ENCODE measurements around the gene CPNE6. TPM values are rescaled to one million over a fixed set of nuclear protein-coding genes. Genes with fewer than 3 reads are reported as not detected.

The CPNE6 gene
- total and polyA plus RNA-seq, 8 donors = 0.07 TPM; not detected in 7

DNA sequence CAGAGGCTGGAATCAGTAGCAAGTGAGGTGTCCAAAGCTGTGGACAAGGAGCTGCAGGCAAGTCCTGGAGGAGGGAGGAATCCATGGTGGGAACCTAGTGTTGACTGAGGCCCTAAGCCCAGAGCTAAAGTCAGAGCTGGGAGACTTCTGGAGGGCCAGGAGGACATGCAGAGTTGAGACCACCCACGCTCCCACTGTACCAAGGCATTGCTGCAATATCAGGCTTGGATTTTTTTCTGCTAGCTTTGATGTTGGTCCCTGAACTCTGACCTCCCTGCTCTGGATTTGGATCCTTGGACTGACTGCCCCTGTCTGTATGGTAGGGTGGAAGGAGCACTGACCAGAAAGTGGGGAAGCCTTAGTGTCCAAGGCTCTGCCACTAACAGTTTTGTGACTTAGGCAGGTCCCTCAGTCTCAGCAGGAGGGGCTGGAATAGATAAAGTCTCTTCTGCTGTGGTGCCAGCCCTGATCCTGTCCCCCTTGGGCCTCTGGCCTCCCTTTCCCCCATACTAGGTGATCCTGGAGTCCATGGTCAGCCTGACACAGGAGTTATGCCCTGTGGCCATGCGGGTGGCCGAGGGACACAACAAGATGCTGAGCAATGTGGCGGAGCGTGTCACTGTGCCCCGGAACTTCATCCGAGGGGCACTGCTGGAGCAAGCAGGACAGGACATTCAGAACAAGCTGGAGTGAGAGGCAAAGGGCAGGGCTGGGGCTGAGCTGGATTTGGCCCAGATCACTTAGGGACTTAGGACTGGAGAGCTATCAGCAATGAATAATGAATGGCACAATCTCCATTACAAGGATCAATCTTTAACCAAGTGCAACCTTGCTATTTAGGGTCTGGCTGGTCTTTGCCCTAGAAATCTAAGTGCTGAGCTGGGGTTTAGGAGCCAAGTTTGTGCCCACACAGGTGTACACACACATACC is 10.1 kb upstream of the CPNE6 start:
- peaks cover 8 to 13% (median 9%) of the 10 kb centered on the region in 3 donors for H3K4me1 ChIP-seq
- WGBS, 2 donors = 67 to 72% methylated on average over 7 of the region's 7 CpGs
- TF ChIP-seq, protein P1, sequence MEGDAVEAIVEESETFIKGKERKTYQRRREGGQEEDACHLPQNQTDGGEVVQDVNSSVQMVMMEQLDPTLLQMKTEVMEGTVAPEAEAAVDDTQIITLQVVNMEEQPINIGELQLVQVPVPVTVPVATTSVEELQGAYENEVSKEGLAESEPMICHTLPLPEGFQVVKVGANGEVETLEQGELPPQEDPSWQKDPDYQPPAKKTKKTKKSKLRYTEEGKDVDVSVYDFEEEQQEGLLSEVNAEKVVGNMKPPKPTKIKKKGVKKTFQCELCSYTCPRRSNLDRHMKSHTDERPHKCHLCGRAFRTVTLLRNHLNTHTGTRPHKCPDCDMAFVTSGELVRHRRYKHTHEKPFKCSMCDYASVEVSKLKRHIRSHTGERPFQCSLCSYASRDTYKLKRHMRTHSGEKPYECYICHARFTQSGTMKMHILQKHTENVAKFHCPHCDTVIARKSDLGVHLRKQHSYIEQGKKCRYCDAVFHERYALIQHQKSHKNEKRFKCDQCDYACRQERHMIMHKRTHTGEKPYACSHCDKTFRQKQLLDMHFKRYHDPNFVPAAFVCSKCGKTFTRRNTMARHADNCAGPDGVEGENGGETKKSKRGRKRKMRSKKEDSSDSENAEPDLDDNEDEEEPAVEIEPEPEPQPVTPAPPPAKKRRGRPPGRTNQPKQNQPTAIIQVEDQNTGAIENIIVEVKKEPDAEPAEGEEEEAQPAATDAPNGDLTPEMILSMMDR (IDR thresholded peaks at IDR 0.05) = no peak
- no peaks in the 10 kb centered on the region for H3K36me3 ChIP-seq
- peak overlapping the region in 2 of 4 donors; percentile 0 to 6 for H3K27ac ChIP-seq
- no peaks in the 10 kb centered on the region for H3K9me3 ChIP-seq
- no peaks in the 10 kb centered on the region for H3K27me3 ChIP-seq
- H3K4me3 ChIP-seq = no peak overlapping the region
- intact Hi-C loops (cut with DNase I) = no loop called here
- peak; percentile 5 to 58 (median 40) for ATAC-seq
- FAIRE-seq = no peak
- DNase-seq = peak in 3 of 6 donors; percentile 11 to 65 (median 54)

DNA sequence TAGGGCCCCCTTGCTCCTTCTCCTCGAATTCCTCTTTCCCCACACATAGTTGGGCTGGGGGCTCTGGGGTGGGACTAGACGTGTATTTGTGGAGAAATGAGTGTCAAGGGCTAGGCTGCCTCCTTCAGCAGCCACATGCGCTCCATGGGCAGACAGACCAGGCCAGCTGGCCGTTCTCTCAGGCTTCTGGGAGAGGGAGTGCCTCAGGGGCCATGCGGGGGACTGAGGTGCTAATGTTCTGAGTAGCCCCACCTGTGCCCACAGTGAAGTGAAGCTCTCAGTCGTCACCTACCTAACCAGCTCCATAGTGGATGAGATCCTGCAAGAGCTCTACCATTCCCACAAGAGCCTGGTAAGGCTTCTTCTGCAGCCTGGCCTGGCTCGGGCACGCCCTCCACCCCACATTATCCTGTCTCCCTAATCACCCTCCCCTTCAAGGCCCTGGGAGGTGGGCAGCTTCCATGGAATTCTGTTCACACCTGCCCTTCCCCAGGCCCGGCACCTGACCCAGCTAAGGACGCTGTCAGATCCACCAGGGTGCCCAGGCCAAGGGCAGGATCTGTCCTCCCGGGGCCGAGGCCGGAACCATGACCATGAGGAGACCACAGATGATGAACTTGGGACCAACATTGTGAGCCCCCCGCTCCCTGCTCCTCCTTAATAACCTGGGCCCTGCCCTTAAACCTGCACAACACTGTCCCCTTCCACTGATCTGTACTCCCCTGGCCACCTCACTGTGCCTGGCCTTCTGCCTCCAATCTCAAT is 9.0 kb upstream of the CPNE6 start:
- Histone ChIP-seq H3K27ac (peak overlapping the region in 2 of 4 donors; percentile 0 to 6), H3K4me3 (no peak overlapping the region), H3K36me3 (no peaks in the 10 kb centered on the region), H3K4me1 (peaks cover 8 to 13% (median 9%) of the 10 kb centered on the region in 3 donors), H3K27me3 (no peaks in the 10 kb centered on the region), H3K9me3 (no peaks in the 10 kb centered on the region)
- FAIRE-seq = no peak
- DNase-seq = peak in 5 of 6 donors; percentile 26 to 77 (median 62)
- ATAC-seq = peak; percentile 29 to 68 (median 48)
- intact Hi-C loops (cut with DNase I) = no loop called here
- TF ChIP-seq, protein P1 (IDR thresholded peaks at IDR 0.05) = no peak
- 68 to 71% methylated on average over 14 of the region's 14 CpGs for WGBS, 2 donors

- no peaks in the 10 kb centered on the region for H3K27me3 ChIP-seq
- TF ChIP-seq, protein P1 (IDR thresholded peaks at IDR 0.05) = no peak
- FAIRE-seq (no peak), ATAC-seq (no peak), DNase-seq (peak in 2 of 6 donors; percentile 9 to 52)
- intact Hi-C loops (cut with DNase I) = no loop called here
- no peak overlapping the region for H3K4me3 ChIP-seq
- no peaks in the 10 kb centered on the region for H3K9me3 ChIP-seq
- H3K27ac ChIP-seq = no peak overlapping the region
- peaks cover 8 to 13% (median 9%) of the 10 kb centered on the region in 3 donors for H3K4me1 ChIP-seq
- no peaks in the 10 kb centered on the region for H3K36me3 ChIP-seq
- WGBS, 2 donors = 56 to 70% methylated on average over 4 of the region's 4 CpGs
These were observed 8.0 kb upstream of the CPNE6 start for GRCh38 chr14:24063263-24063836.

DNA sequence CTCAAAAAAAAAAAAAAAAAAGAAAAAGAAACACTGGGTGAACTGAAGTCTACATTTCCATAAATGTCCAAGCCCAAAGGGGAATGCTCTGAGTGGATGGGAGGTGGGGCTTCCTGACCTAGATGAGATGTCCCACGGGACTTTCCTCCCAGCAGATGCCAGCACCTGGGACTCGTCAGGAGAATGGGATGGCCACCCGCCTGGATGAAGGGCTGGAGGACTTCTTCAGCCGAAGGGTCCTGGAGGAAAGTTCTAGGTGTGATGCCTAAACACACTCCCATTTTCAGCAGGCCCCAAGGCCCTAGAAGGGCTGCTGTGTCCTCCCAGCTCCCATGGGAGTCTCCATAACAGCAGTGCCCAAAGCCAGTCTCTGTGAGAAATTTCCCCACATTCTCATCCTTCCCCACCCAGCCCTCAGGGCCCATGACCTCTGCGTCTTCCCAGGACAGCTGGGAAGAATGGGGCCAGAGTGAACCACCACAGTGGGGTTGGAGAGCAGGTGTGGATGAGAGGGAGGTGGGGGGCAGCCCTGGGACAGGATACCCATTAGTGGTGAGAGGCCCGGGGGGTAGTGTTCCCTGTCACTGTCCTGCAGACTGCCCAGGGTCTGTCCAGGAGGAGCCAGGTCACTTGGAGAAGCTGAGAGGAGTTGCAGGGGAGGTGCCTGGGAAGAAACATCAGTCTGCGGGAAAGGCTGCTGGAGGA is 7.1 kb upstream of the CPNE6 start:
- intact Hi-C loops (cut with DNase I) = no loop called here
- ATAC-seq = no peak
- Histone ChIP-seq H3K27me3 (no peaks in the 10 kb centered on the region), H3K27ac (no peak overlapping the region), H3K9me3 (no peaks in the 10 kb centered on the region), H3K4me3 (no peak overlapping the region), H3K4me1 (peaks cover 8 to 10% (median 9%) of the 10 kb centered on the region in 3 donors), H3K36me3 (no peaks in the 10 kb centered on the region)
- peak in 3 of 6 donors; percentile 13 to 47 (median 42) for DNase-seq
- no peak for FAIRE-seq
- WGBS, 2 donors = 83 to 86% methylated on average over 7 of the region's 7 CpGs
- TF ChIP-seq, protein P1 (IDR thresholded peaks at IDR 0.05) = no peak

Measured in pancreas (tissue), 10 donors.